GM06990 (cell line): ENCODE results near the gene BMERB1.

Experiments used
- DNase-seq: peaks from one replicate; pipeline ENCODE4 v3.0.0-alpha.2; 2011; ENCODE audit not compliant: insufficient read length; ENCODE audit errors: extremely low read depth
- H3K27me3 ChIP-seq: replicated peaks from 2 replicates; pipeline ENCODE4 v1.6.0; 2011; ENCODE audit warnings: low read length; ENCODE audit not compliant: control insufficient read depth, insufficient read depth
- H3K36me3 ChIP-seq: 2 replicates; pipeline ENCODE4 v1.5.1; 2011; ENCODE audit warnings: low read length; ENCODE audit not compliant: control insufficient read depth, insufficient read depth
- H3K4me3 ChIP-seq: replicated peaks from 2 replicates; pipeline ENCODE4 v1.5.1; 2011; ENCODE audit warnings: low read depth, mild to moderate bottlenecking, control low read depth, low read length
- TF ChIP-seq, protein P1 (sequence below): IDR thresholded peaks from 2 replicates; pipeline ENCODE4 v1.5.1; 2011; ENCODE audit warnings: low read length, control low read depth, mild to moderate bottlenecking, inconsistent platforms; ENCODE audit not compliant: insufficient read depth, poor library complexity, severe bottlenecking

BMERB1 gene

DNA sequence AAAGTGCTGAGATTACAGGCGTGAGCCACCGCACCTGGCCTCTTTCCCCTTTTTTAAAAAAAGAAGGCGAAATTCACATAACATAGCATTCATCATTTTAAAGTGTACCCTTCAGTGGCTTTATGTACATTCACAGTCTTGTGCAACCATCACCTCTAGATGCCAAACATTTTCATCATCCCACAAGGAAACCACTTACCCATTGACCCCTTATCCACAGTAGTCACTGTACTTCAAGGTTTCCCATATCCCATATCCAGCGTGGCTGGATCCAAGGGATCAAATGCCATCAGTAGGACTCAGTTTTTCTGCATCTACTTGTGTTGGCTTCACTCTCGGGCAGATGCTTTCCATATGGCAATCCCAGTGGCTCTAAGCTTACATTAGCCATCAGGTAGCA is 50.3 kb downstream of the BMERB1 start:
- no peak overlapping the region for H3K4me3 ChIP-seq
- H3K27me3 ChIP-seq: no peaks in the 10 kb centered on the region
- no peaks in the 10 kb centered on the region for H3K36me3 ChIP-seq
- TF ChIP-seq, protein P1, sequence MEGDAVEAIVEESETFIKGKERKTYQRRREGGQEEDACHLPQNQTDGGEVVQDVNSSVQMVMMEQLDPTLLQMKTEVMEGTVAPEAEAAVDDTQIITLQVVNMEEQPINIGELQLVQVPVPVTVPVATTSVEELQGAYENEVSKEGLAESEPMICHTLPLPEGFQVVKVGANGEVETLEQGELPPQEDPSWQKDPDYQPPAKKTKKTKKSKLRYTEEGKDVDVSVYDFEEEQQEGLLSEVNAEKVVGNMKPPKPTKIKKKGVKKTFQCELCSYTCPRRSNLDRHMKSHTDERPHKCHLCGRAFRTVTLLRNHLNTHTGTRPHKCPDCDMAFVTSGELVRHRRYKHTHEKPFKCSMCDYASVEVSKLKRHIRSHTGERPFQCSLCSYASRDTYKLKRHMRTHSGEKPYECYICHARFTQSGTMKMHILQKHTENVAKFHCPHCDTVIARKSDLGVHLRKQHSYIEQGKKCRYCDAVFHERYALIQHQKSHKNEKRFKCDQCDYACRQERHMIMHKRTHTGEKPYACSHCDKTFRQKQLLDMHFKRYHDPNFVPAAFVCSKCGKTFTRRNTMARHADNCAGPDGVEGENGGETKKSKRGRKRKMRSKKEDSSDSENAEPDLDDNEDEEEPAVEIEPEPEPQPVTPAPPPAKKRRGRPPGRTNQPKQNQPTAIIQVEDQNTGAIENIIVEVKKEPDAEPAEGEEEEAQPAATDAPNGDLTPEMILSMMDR: no peak
- no peak for DNase-seq

DNA sequence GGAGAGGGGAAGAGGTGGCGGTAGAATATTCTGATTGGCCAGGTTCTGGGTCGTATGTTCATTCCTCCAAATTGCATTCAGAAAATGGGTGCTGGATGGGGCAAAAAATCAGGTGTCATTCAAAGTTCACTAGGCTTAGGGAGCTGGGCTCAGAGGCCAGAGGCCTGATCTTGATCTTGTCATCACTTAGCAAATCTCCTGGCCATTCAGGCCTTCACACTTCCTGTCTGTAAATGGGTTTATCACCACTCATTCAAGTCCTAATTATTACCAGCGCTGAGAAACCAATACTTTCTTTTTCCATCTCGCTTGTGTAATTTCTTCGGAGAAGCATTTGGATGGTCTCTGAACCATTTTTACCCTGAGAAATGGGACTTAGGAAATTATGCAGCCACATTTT is 50.8 kb downstream of the BMERB1 start:
- Histone ChIP-seq H3K4me3 (no peak overlapping the region), H3K27me3 (no peaks in the 10 kb centered on the region), H3K36me3 (no peaks in the 10 kb centered on the region)
- TF ChIP-seq, protein P1: no peak
- no peak for DNase-seq

DNA sequence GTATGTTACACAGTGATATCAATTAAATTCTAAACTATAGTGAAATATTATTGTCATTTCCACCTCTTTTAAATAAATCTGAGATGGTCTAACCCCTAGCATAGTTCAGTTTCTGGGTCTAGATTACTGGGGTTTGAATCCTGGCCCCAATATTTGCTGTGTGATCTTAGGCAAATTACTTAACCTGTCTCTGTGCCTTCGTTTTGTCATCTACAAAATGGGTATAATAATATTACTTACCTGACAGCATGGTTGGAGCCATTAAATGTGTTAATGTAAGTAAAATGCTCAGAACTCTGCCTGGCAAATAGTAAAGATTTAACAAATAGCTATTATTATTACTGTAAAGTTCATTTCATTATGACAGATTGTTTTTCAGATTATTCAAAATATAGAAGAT is 52.3 kb downstream of the BMERB1 start:
- no peaks in the 10 kb centered on the region for H3K36me3 ChIP-seq
- H3K27me3 ChIP-seq: no peaks in the 10 kb centered on the region
- no peak for DNase-seq
- TF ChIP-seq, protein P1: no peak
- H3K4me3 ChIP-seq: no peak overlapping the region

DNA sequence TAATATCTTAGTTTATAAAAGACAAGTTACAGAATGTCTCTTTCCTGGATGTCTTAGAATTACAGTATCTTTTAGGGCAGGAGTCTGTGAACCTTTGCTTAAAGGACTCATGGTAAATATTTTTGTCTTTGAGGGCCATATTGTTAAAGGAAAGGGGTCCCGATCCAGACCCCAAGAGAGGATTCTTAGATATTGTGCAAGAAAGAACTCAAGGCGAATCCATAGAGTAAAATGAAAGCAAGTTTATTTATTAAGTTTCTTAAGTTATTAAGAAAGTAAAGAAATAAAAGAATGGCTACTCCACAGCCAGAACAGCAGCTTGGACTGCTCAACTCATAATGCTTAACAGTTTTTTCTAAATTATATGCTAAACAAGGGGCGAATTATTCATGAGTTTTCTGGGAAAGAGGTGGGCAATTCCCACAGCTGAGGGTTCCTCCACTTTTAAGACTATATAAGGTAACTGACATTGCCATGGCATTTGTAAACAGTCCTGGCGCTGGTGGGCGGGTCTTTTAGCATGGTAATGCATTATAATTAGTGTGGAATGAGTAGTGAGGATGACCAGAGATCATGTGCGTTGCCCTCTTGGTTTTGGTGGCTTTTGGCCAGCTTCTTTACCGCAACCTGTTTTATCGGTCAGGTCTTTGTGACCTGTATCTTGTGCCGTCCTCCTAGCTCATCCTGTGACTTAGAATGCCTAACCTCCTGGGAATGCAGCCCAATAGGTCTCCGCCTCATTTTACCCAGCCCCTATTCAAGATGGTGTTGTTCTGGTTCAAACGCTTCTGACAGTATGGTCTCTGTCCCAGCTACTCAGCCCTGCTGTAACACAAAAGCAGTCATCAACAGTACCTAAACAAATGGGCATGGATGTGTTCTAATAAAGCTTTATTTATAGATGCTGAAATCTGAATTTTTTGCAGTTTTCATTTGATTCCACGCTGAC is 53.2 kb downstream of the BMERB1 start:
- H3K36me3 ChIP-seq: no peaks in the 10 kb centered on the region
- DNase-seq: no peak
- TF ChIP-seq, protein P1: no peak
- H3K4me3 ChIP-seq: no peak overlapping the region
- no peaks in the 10 kb centered on the region for H3K27me3 ChIP-seq

DNA sequence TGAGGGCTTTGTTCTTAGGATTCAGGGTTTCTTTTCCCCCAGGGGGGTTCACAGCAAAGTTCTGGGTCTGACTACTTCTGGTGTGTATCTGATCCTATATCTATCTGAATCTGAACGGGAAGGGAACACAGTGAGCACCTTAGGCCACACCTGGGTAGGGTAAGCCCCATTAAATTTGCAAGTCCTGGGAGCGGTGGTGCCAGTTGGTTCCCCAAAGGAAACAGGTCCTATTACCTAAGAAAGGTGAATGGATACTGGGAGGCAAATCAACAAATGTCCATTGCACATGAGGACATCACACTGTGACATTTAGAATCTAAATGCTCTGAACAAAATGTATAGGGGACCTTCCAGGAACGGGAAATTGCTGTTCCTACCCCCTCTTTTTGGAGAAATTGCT is 54.6 kb downstream of the BMERB1 start:
- Histone ChIP-seq H3K4me3 (no peak overlapping the region), H3K27me3 (no peaks in the 10 kb centered on the region), H3K36me3 (no peaks in the 10 kb centered on the region)
- TF ChIP-seq, protein P1: no peak
- no peak for DNase-seq
